CD8-positive, alpha-beta memory T cell (primary cell): ENCODE data around the gene PRIM2. TPM values are rescaled to one million over a fixed set of nuclear protein-coding genes. Genes with fewer than 3 reads are reported as not detected.
"Not testable (repeated sequence)": the region's sequence is repeated elsewhere in the genome, so short reads cannot be mapped to it uniquely, and the experiment has no call there.

Experiments
- CTCF ChIA-PET: fragments of 350-600 bp; sonication (Branson Sonifier 250); formaldehyde crosslinking; loops from one replicate; lab custom pipeline; 2021; ENCODE audit warnings: antibody characterized with exemption; lab: Charles Lee
- POLR2A ChIA-PET: fragments of 350-600 bp; sonication (Branson Sonifier 250); formaldehyde crosslinking; loops from one replicate; lab custom pipeline; 2021; ENCODE audit warnings: antibody characterized with exemption; lab: Charles Lee
- DNase-seq, 5 donors: peaks; one replicate each; pipeline versions ENCODE4 v3.0.0 to v3.0.0-alpha.2; 2020 to 2022; ENCODE audit warnings: mixed read lengths in 1 of 5
- H3K27ac ChIP-seq: one replicate; pipeline ENCODE4 v1.7.0; 2013; ENCODE audit warnings: low read depth, mild to moderate bottlenecking, low read length, moderate library complexity
- H3K27me3 ChIP-seq: 2 replicates; pipeline ENCODE4 v1.7.0; 2013; ENCODE audit warnings: low read length, mild to moderate bottlenecking; ENCODE audit not compliant: insufficient read depth, poor library complexity, severe bottlenecking
- H3K36me3 ChIP-seq: 2 replicates; pipeline ENCODE4 v1.7.0; 2013; ENCODE audit warnings: mild to moderate bottlenecking, low read length, moderate library complexity; ENCODE audit not compliant: insufficient read depth
- H3K4me1 ChIP-seq: 2 replicates; pipeline ENCODE4 v1.7.0; 2013; ENCODE audit warnings: mild to moderate bottlenecking, low read length, moderate library complexity; ENCODE audit not compliant: insufficient read depth
- H3K4me3 ChIP-seq: 2 replicates; pipeline ENCODE4 v1.7.0; 2013; ENCODE audit warnings: mild to moderate bottlenecking, low read length
- H3K9me3 ChIP-seq: 2 replicates; pipeline ENCODE4 v1.7.0; 2013; ENCODE audit warnings: mild to moderate bottlenecking, low read length
- H3K27ac Mint-ChIP-seq, 8 donors: one replicate each; pipeline ENCODE4 v1.8.0; 2020 to 2021; ENCODE audit warnings: mixed read lengths in 8 of 8, mild to moderate bottlenecking in 6 of 8, inconsistent platforms in 3 of 8, moderate library complexity in 3 of 8
- H3K27me3 Mint-ChIP-seq, 2 donors: one replicate each; pipeline ENCODE4 v1.8.0; 2020 to 2021; ENCODE audit warnings: mixed read lengths in 2 of 2, mild to moderate bottlenecking in 1 of 2, moderate library complexity in 1 of 2
- H3K36me3 Mint-ChIP-seq, 3 donors: one replicate each; pipeline ENCODE4 v1.8.0; 2020 to 2021; ENCODE audit warnings: mixed read lengths in 3 of 3, inconsistent platforms in 1 of 3, mild to moderate bottlenecking in 1 of 3
- H3K4me1 Mint-ChIP-seq, 3 donors: one replicate each; pipeline ENCODE4 v1.8.0; 2020 to 2021; ENCODE audit warnings: mixed read lengths in 3 of 3, inconsistent platforms in 1 of 3, mild to moderate bottlenecking in 1 of 3
- H3K4me3 Mint-ChIP-seq, 7 donors: one replicate each; pipeline ENCODE4 v1.8.0; 2020 to 2021; ENCODE audit warnings: mixed read lengths in 7 of 7, mild to moderate bottlenecking in 6 of 7, moderate library complexity in 4 of 7, inconsistent platforms in 2 of 7
- H3K9me3 Mint-ChIP-seq, 5 donors: one replicate each; pipeline ENCODE4 v1.8.0; 2020 to 2022; ENCODE audit warnings: mixed read lengths in 5 of 5, mild to moderate bottlenecking in 3 of 5, moderate library complexity in 2 of 5, inconsistent platforms in 1 of 5
- polyA plus RNA-seq: library from polyadenylated mRNA; unstranded; fragments of 300-500 nt; fragmentation: Illumina TruSeq; gene quantifications from one replicate; pipeline ENCODE4 v1.2.3, GENCODE V29; 2021
- total RNA-seq, 2 experiments: library from RNA; stranded (reverse); gene quantifications; one replicate each; pipeline ENCODE4 v1.2.3, GENCODE V29; 2021

Gene PRIM2
- total and polyA plus RNA-seq, 3 experiments from 2014 or later = 7.0 to 35.2 (median 34.8) TPM

DNA sequence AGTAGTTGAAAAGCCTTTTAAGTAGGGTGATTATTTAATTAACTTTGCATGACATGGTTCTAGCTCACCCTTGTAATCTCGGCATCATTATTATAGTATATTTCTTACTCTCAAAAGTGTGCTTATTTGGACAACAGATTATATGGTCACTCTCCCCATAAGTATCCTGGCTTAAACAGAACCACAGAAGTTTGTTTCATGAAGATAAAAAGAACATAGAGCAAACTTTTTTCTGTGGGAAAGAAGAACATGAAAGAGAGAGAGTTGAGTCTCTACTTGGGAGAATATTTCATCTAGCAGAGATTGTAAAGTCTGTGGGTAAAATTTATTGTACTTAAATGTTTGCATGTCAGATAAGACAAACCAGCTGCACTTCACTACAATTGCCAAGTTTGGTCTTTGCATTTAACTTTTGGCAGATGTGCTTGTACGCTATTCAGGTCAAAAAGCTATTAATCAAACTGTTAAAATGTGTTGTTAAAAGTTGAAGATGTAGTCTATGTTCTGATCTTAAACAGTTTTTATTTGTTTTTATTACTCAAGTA lies 33.4 kb upstream of the PRIM2 start:
- peaks cover 18 to 48% of the 10 kb centered on the region in 2 donors for H3K27me3 Mint-ChIP-seq
- no peak overlapping the region for H3K4me3 Mint-ChIP-seq
- H3K36me3 Mint-ChIP-seq = no peaks in the 10 kb centered on the region
- no peaks in the 10 kb centered on the region for H3K36me3 ChIP-seq
- H3K9me3 ChIP-seq = no peaks in the 10 kb centered on the region
- no peak overlapping the region for H3K27ac Mint-ChIP-seq
- no peak for DNase-seq
- H3K27me3 ChIP-seq = no peaks in the 10 kb centered on the region
- peaks cover 0 to 4% (median 0%) of the 10 kb centered on the region in 5 donors for H3K9me3 Mint-ChIP-seq
- H3K4me3 ChIP-seq = no peak overlapping the region
- no peaks in the 10 kb centered on the region for H3K4me1 Mint-ChIP-seq
- H3K27ac ChIP-seq = no peak overlapping the region
- POLR2A ChIA-PET = no interaction called here
- CTCF ChIA-PET = no interaction called here
- H3K4me1 ChIP-seq = no peaks in the 10 kb centered on the region

DNA sequence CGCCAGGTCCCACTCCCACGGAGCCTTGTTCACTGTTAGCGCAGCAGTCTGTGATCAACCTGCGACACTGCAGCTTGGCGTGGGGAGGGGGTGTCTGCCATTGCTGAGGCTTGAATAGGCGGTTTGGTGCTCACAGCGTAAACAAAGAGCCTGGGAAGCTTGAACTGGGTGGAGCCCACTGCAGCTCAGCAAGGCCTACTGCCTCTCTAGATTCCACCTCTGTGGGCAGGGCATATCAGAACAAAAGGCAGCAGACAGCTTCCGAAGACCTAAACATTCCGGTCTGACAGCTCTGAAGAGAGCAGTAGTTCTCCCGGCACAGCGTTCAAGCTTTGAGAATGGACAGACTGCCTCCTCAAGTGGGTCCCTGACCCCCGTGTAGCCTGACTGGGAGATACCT lies 29.3 kb upstream of the PRIM2 start:
- not testable (repeated sequence) for DNase-seq
- peaks cover 20 to 57% of the 10 kb centered on the region in 2 donors for H3K27me3 Mint-ChIP-seq

DNA sequence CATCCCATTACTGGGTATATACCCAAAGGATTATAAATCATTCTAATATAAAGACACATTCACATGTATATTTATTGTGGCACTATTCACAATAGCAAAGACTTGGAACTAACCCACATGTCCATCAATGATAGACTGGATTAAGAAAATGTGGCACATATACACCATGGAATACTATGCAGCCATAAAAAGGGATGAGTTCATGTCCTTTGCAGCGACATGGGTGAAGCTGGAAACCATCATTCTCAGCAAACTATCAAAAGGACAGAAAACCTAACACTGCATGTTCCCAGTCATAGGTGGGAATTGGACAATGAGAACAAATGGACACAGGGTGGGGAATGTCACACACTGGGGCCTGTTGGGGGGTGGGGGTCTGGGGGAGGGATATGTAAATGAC lies 24.0 kb upstream of the PRIM2 start:
- H3K4me1 ChIP-seq, H3K9me3 Mint-ChIP-seq, H3K27ac Mint-ChIP-seq, POLR2A ChIA-PET, H3K4me3 Mint-ChIP-seq, H3K36me3 ChIP-seq, H3K27me3 ChIP-seq, H3K9me3 ChIP-seq, H3K4me1 Mint-ChIP-seq, DNase-seq, CTCF ChIA-PET, H3K36me3 Mint-ChIP-seq, H3K4me3 ChIP-seq, H3K27ac ChIP-seq: not testable (repeated sequence)
- peaks cover 2 to 17% of the 10 kb centered on the region in 2 donors for H3K27me3 Mint-ChIP-seq

More for the DNA sequence above, 29.3 kb upstream of the PRIM2 start:
- H3K4me3 ChIP-seq, H3K4me3 Mint-ChIP-seq, H3K4me1 ChIP-seq, H3K27me3 ChIP-seq, H3K9me3 Mint-ChIP-seq, H3K27ac Mint-ChIP-seq, H3K36me3 ChIP-seq, CTCF ChIA-PET, H3K9me3 ChIP-seq, H3K4me1 Mint-ChIP-seq, H3K27ac ChIP-seq, H3K36me3 Mint-ChIP-seq, POLR2A ChIA-PET: not testable (repeated sequence)

DNA sequence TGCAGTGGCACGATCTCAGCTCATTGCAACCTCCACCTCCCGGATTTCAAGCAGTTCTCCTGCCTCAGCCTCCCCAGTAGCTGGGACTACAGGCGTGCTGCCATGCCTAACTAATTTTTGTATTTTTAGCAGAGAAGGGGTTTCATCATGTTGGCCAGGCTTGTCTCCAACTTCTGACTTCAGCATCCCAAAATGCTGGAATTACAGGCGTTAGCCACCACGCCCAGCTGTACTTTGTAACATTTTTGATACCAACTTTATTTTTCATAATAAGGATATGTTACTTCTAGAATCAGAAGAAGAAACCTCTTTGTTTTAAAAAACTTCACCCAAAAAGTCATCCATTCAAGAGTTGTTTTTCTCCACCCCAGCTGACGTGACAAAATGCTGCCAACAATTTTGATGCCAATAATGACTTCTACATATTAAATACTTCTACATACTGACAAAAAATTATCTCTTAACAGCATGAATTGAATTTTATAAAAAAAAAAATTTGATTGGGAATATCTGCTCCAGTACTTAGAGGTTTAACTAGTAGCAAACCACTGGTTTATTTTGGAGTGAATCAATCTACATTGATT lies 22.5 kb upstream of the PRIM2 start:
- Mint-ChIP-seq H3K4me3 (no peak overlapping the region), H3K27me3 (peaks cover 2 to 9% of the 10 kb centered on the region in 2 donors), H3K27ac (no peak overlapping the region), H3K4me1 (no peaks in the 10 kb centered on the region), H3K36me3 (no peaks in the 10 kb centered on the region), H3K9me3 (peaks cover 0 to 6% (median 0%) of the 10 kb centered on the region in 5 donors)
- no peak overlapping the region for H3K4me3 ChIP-seq
- CTCF ChIA-PET = no interaction called here
- DNase-seq = no peak
- POLR2A ChIA-PET = no interaction called here
- no peak overlapping the region for H3K27ac ChIP-seq
- H3K36me3 ChIP-seq = no peaks in the 10 kb centered on the region
- no peaks in the 10 kb centered on the region for H3K9me3 ChIP-seq
- no peaks in the 10 kb centered on the region for H3K27me3 ChIP-seq
- no peaks in the 10 kb centered on the region for H3K4me1 ChIP-seq

DNA sequence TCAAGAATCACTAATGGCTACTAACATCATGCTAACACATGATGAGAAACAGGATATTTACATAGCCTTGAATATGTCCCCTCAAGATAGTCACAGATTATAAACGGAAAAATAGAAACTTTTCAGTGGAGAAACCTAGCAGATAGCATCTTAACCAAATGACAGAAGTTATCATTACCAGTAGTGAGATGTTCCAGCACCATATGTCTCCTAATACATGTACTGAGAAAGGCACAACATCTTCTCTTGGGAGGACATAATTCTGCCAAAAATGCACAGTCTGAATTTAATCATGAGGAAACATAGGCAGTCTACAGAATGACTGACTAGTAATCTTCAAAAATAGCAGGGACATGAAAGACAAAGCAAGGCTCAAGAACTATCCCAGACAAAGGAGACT lies 19.9 kb upstream of the PRIM2 start:
- ChIA-PET CTCF (no interaction called here), POLR2A (no interaction called here)
- Histone ChIP-seq H3K27me3 (no peaks in the 10 kb centered on the region), H3K4me3 (no peak overlapping the region), H3K4me1 (no peaks in the 10 kb centered on the region), H3K27ac (no peak overlapping the region), H3K36me3 (no peaks in the 10 kb centered on the region), H3K9me3 (no peaks in the 10 kb centered on the region)
- Mint-ChIP-seq H3K4me1 (no peaks in the 10 kb centered on the region), H3K36me3 (no peaks in the 10 kb centered on the region), H3K9me3 (peaks cover 0 to 4% (median 0%) of the 10 kb centered on the region in 5 donors), H3K27ac (no peak overlapping the region), H3K27me3 (no peaks in the 10 kb centered on the region), H3K4me3 (no peak overlapping the region)
- DNase-seq = no peak

DNA sequence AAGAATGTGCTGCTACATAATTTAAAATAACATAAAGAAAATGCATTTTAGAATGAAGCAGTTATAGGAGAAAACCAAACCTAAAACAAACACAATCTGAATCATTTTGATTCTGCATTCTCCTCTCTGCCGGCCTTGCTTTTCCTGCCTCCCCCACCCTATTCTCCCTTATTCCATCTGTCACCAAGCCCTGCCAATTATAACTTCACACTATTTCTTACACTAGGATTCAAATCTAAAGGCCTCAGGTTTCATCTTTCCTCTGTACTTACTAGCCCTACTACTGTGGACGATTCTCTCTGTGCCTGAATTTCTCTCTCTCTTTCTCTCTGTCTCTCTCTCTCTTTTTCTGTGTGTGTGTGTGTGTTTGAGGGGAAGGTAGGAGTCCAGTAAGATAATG lies 18.7 kb upstream of the PRIM2 start:
- Histone ChIP-seq H3K27ac (no peak overlapping the region), H3K4me3 (no peak overlapping the region), H3K27me3 (no peaks in the 10 kb centered on the region), H3K4me1 (no peaks in the 10 kb centered on the region), H3K36me3 (no peaks in the 10 kb centered on the region), H3K9me3 (no peaks in the 10 kb centered on the region)
- no peak overlapping the region for H3K4me3 Mint-ChIP-seq
- H3K27me3 Mint-ChIP-seq = no peaks in the 10 kb centered on the region
- ChIA-PET CTCF (no interaction called here), POLR2A (no interaction called here)
- no peaks in the 10 kb centered on the region for H3K36me3 Mint-ChIP-seq
- no peak for DNase-seq
- no peaks in the 10 kb centered on the region for H3K9me3 Mint-ChIP-seq
- no peaks in the 10 kb centered on the region for H3K4me1 Mint-ChIP-seq
- peak overlapping the region in 1 of 8 donors; percentile 3 for H3K27ac Mint-ChIP-seq

DNA sequence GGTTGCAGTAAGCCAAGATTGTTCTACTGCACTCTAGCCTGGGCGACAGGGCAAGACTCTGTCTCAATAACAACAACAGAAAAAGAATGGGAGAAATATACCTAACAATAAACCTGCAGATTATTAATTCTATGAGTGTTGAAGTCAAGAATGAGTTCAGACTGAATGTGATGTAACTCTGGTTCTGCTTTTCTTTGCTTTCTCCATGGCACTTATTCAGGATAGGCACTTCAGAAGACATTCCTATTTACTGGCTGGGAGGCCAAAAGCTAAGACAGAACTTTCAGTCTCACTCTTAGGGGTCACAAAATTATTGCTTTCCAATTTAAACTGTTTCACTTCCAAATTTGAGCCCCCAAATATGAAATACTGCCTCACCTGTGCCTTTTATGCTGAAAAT lies 15.7 kb upstream of the PRIM2 start:
- H3K27me3 ChIP-seq = no peaks in the 10 kb centered on the region
- no peaks in the 10 kb centered on the region for H3K36me3 Mint-ChIP-seq
- no peaks in the 10 kb centered on the region for H3K4me1 Mint-ChIP-seq
- H3K4me3 Mint-ChIP-seq = no peak overlapping the region
- no peaks in the 10 kb centered on the region for H3K9me3 ChIP-seq
- no peak overlapping the region for H3K27ac ChIP-seq
- no peak for DNase-seq
- no peak overlapping the region for H3K27ac Mint-ChIP-seq
- no peak overlapping the region for H3K4me3 ChIP-seq
- peaks cover 5 to 16% of the 10 kb centered on the region in 2 donors for H3K27me3 Mint-ChIP-seq
- no peaks in the 10 kb centered on the region for H3K4me1 ChIP-seq
- ChIA-PET CTCF (no interaction called here), POLR2A (no interaction called here)
- H3K9me3 Mint-ChIP-seq = no peaks in the 10 kb centered on the region
- H3K36me3 ChIP-seq = no peaks in the 10 kb centered on the region

DNA sequence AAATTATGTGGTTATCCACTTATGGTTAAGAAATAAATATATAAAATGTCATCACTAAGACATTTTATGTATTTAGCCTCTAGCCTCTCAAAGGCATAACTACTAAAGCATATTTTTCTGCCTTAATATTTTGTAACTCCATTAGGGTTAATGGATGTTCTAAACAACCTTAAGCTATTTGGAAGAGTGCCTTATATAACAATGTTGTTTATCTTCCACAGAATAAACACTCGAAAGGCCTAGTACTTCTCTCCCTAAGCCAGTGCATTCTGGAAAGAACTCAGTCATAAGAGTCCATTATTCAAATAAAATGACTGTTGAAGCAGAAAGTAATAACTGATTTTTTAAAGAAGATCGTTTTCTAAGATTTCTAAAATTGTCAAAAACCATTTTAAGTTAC lies 15.0 kb upstream of the PRIM2 start:
- Mint-ChIP-seq H3K4me1 (no peaks in the 10 kb centered on the region), H3K4me3 (no peak overlapping the region), H3K27ac (no peak overlapping the region), H3K36me3 (no peaks in the 10 kb centered on the region), H3K9me3 (no peaks in the 10 kb centered on the region), H3K27me3 (peaks cover 5 to 19% of the 10 kb centered on the region in 2 donors)
- ChIA-PET POLR2A (no interaction called here), CTCF (no interaction called here)
- Histone ChIP-seq H3K27ac (no peak overlapping the region), H3K4me1 (no peaks in the 10 kb centered on the region), H3K27me3 (no peaks in the 10 kb centered on the region), H3K9me3 (no peaks in the 10 kb centered on the region), H3K4me3 (no peak overlapping the region), H3K36me3 (no peaks in the 10 kb centered on the region)
- no peak for DNase-seq
